RWPE1 (cell line): ENCODE data around the gene NT5C2.

ENCODE experiments used
- CTCF ChIA-PET: fragments of 350-600 bp; sonication (Branson Sonifier 250); formaldehyde crosslinking; extraction: SDS; loops from one replicate; lab custom pipeline; 2021; lab: Yijun Ruan, JAX
- POLR2A ChIA-PET: fragments of 400-600 bp; formaldehyde crosslinking; extraction: SDS; loops from one replicate; lab custom pipeline; 2020; ENCODE audit warnings: antibody characterized with exemption; ENCODE audit not compliant: low non-redundant PET; lab: Yijun Ruan, JAX
- DNase-seq: peaks from one replicate; pipeline ENCODE4 v3.0.0; 2012; ENCODE audit warnings: low spot score
- H3K27ac ChIP-seq: fragments of 450-650 bp; 2 replicates; pipeline ENCODE4 v1.5.1; 2017
- TF ChIP-seq, protein P1 (sequence below): fragments of 450-650 bp; conservative IDR thresholded peaks from 2 replicates; pipeline ENCODE4 v1.5.1; 2017; ENCODE audit warnings: low read depth, mild to moderate bottlenecking

NT5C2 gene

DNA sequence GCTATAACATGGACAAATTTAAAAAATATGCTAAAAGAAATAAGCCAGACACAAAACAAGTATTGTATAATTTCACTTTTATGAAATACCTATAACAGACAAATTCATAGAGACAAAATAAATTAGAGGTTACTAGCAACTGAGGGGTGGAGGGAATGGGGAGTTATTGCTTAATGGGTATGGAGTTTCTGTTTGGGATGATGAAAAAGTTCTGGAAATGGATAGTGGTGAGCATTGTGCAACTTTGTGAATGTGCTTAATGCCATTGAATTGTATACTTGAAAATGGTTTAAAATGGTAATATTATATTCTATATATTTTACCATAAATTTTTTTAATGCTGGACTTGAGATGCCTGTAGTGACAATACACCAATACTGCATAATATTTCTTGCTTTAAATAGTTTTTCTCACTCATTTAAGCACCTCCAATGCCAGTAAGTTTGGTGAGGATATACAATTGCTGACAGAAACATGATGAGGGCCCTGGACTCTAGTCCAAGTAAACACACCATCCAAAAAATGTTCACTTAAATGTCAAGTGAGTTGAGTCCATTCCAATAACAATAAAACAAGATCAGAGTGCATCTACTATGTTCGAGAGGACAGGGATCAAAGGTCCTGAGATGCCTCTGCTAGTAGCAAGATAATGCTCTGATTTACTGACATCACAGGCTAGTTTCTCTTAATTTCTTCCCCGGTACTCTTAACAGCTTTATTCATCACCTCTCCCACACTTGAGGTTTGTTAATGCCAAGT is 71.9 kb downstream of the NT5C2 start:
- ChIA-PET CTCF (no interaction called here), POLR2A (no interaction called here)
- no peak overlapping the region for H3K27ac ChIP-seq
- DNase-seq = no peak
- TF ChIP-seq, protein P1, sequence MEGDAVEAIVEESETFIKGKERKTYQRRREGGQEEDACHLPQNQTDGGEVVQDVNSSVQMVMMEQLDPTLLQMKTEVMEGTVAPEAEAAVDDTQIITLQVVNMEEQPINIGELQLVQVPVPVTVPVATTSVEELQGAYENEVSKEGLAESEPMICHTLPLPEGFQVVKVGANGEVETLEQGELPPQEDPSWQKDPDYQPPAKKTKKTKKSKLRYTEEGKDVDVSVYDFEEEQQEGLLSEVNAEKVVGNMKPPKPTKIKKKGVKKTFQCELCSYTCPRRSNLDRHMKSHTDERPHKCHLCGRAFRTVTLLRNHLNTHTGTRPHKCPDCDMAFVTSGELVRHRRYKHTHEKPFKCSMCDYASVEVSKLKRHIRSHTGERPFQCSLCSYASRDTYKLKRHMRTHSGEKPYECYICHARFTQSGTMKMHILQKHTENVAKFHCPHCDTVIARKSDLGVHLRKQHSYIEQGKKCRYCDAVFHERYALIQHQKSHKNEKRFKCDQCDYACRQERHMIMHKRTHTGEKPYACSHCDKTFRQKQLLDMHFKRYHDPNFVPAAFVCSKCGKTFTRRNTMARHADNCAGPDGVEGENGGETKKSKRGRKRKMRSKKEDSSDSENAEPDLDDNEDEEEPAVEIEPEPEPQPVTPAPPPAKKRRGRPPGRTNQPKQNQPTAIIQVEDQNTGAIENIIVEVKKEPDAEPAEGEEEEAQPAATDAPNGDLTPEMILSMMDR = no peak

DNA sequence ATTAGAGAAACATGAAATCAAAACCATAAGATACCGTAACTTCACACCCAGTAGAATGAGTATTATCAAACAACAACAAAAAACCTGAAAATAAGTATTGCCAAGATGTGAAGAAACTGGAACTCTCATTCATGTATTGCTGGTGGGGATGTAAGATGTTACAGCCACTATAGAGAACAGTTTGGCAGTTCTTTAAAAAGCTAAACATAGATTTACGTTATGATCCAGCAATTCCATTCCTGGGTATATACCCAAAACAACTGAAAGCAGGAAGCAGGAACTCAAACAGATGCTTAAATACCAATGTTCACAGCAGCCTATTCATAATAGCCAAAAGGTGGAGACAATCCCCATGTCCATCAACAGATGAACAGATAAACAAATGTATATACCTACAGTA is 72.5 kb downstream of the NT5C2 start:
- no peak overlapping the region for H3K27ac ChIP-seq
- DNase-seq = no peak
- TF ChIP-seq, protein P1 = no peak
- ChIA-PET CTCF (no interaction called here), POLR2A (no interaction called here)

DNA sequence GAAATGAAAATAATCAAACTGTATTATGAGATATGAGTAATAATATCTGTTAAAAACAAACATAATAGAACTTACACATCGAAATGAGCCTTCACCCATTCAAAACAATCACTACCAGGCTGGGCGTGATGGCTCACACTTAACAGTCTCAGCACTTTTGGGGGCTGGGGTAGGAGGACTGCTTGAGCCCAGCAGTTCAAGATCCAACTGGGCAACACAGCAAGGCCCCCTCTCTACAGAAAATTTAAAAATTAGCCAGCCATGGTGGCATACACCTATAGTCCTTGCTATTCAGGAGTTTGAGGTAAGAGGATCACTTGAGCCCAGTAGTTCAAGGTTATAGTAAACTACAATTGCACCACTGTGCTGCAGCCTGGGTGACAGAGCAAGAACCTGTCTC is 75.8 kb downstream of the NT5C2 start:
- CTCF ChIA-PET = interaction anchor here (0.6 kb wide), 1 partner anchor 206 kb away, joined by 3 read pairs; no protein-coding TSS in a partner anchor
- TF ChIP-seq, protein P1 = no peak
- POLR2A ChIA-PET = no interaction called here
- H3K27ac ChIP-seq = no peak overlapping the region
- DNase-seq = no peak

DNA sequence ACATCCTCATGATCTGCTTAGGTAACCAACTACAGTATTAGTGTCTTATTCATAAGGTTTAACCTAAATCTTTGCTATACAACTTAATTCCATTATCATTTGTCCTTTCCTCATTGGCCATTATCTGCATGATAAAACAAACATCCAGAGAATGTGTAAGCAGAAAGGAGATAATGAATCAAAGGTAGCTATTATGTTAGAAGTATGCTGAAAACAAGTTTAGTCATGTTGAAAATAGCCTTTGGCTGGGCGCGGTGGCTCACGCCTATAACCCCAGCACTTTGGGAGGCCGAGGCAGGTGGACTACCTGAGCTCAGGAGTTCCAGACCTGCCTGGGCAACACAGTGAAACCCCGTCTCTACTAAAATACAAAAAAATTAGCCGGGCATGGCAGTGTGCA is 78.2 kb downstream of the NT5C2 start:
- H3K27ac ChIP-seq = no peak overlapping the region
- CTCF ChIA-PET = no interaction called here
- TF ChIP-seq, protein P1 = no peak
- POLR2A ChIA-PET = interaction anchor here (0.6 kb wide), 1 partner anchor 77 kb away, joined by 3 read pairs; no protein-coding TSS in a partner anchor
- peak; percentile 77 for DNase-seq

DNA sequence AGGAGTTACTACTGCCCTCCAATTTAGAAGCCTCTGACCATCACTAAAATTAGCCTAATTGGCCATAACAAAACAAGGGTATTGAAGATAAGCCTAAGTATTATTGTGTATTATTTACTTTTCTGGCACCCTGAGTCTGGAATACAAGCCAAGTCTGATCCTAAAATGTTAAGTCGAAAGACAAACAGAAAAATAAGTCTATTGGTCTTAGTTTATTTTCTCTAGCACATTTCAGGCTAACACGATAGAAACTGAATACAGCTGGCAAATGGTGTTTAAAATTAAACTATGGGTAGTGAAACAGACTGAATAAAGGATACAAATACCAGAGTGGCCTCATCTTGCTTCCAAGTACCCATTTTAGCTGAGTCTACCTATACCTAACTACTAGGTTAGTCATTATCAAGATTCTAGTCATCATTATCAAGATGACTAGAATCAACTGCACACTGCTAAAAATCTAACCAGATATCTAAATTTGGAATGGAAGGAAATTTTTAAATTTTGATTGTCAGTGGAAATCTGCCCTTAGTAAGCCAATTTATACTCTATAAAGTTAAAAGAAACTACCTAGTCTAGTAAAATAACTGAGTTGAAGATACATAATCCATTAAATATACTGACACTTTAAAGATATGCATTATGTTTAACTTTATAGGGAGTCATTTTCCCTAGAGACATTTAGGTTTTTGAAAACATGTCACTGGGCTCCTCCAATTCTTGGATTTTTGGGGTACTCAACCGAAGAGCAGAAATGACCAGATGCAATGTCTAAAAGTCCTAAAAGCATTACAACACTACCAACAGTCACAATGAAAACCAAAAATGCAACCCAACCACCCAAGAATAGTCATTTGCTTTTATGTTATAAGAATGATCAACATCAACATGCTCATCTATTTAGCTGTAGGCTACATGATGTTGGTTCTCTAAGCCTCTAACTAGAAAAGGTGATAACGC is 80.9 kb downstream of the NT5C2 start:
- POLR2A ChIA-PET = no interaction called here
- CTCF ChIA-PET = interaction anchor here (0.6 to 0.7 kb wide), 3 partner anchors 136 to 276 kb away, joined by 3 to 6 read pairs (median 3); no protein-coding TSS in a partner anchor

More for the DNA sequence above, 80.9 kb downstream of the NT5C2 start:
- no peak overlapping the region for H3K27ac ChIP-seq
- no peak for DNase-seq
- TF ChIP-seq, protein P1 = no peak
